Measurements from ENCODE around the gene TDRD12.

DNA sequence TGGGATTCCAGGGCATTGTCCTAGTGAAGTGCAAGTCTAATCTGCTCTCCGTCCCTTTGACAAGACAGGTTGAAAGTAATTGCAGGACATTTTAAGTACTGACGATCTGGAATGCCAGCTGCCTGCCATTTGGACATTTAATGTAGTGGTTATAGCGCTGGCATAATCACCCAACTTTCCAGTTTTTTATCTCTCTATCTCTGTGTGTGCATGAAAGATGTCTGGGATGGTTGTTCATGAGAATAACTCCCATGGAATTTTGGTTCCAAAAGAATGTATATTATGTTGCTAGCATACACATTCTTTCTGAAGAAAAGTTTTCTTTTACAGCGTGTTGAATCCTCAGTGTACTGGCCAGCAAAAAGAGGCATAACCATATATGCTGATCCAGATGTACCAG is 53.6 kb downstream of the TDRD12 start:
- TF ChIP-seq, protein P1, sequence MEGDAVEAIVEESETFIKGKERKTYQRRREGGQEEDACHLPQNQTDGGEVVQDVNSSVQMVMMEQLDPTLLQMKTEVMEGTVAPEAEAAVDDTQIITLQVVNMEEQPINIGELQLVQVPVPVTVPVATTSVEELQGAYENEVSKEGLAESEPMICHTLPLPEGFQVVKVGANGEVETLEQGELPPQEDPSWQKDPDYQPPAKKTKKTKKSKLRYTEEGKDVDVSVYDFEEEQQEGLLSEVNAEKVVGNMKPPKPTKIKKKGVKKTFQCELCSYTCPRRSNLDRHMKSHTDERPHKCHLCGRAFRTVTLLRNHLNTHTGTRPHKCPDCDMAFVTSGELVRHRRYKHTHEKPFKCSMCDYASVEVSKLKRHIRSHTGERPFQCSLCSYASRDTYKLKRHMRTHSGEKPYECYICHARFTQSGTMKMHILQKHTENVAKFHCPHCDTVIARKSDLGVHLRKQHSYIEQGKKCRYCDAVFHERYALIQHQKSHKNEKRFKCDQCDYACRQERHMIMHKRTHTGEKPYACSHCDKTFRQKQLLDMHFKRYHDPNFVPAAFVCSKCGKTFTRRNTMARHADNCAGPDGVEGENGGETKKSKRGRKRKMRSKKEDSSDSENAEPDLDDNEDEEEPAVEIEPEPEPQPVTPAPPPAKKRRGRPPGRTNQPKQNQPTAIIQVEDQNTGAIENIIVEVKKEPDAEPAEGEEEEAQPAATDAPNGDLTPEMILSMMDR (IDR thresholded peaks at IDR 0.05), result no peak
- TF ChIP-seq POLR2A (IDR thresholded peaks at IDR 0.05), result no peak

Measured in sigmoid colon (tissue), 3 donors.